WTC11 (cell line): ENCODE results near the gene NAA40. TPM values are rescaled to one million over a fixed set of nuclear protein-coding genes. Genes with fewer than 3 reads are reported as not detected.
A peak's percentile ranks its signal among the peaks of the same experiment; 100 is the strongest.

ENCODE experiments used
- ATAC-seq: fragments of 200-7000 bp; cut with Tn5 transposase; 2 replicates; pipeline ENCODE4 v1.10.0; 2021; ENCODE audit warnings: mild to moderate bottlenecking, moderate library complexity
- CTCF ChIA-PET: fragments of 300-600 bp; sonication (Branson Sonifier 250); formaldehyde crosslinking; loops from one replicate; lab custom pipeline; 2021; ENCODE audit warnings: antibody characterized with exemption; lab: Charles Lee
- POLR2A ChIA-PET: fragments of 350-600 bp; sonication (Branson Sonifier 250); formaldehyde crosslinking; loops from one replicate; lab custom pipeline; 2021; ENCODE audit warnings: antibody characterized with exemption; lab: Charles Lee
- DNase-seq: peaks from one replicate; pipeline ENCODE4 v3.0.0; 2021; ENCODE audit warnings: low spot score
- H3K27ac Mint-ChIP-seq: 2 replicates; pipeline ENCODE4 v1.8.0; 2021; ENCODE audit warnings: mixed read lengths
- H3K27me3 Mint-ChIP-seq: 2 replicates; pipeline ENCODE4 v1.8.0; 2021; ENCODE audit warnings: low read depth, mild to moderate bottlenecking, moderate library complexity, mixed read lengths
- H3K36me3 Mint-ChIP-seq: 2 replicates; pipeline ENCODE4 v1.8.0; 2021; ENCODE audit warnings: mixed read lengths
- H3K4me1 Mint-ChIP-seq: 2 replicates; pipeline ENCODE4 v1.8.0; 2022; ENCODE audit warnings: mixed read lengths
- H3K4me3 Mint-ChIP-seq: 2 replicates; pipeline ENCODE4 v1.8.0; 2021; ENCODE audit warnings: mild to moderate bottlenecking, moderate library complexity, mixed read lengths
- H3K9me3 Mint-ChIP-seq: 2 replicates; pipeline ENCODE4 v1.8.0; 2021; ENCODE audit warnings: mixed read lengths
- AR ChIP-seq: fragments of 250-450 bp; sonication (Bioruptor Pico); IDR thresholded peaks from 2 replicates; pipeline ENCODE4 v1.9.0; 2021; ENCODE audit warnings: mild to moderate bottlenecking
- E2F5 ChIP-seq: sonication (generic); formaldehyde crosslinking; IDR thresholded peaks from 2 replicates; pipeline ENCODE4 v1.8.1; 2022; ENCODE audit warnings: mild to moderate bottlenecking, moderate library complexity, missing genetic modification reagents
- EMX1 ChIP-seq: fragments of 250-450 bp; sonication (Bioruptor Pico); IDR thresholded peaks from 2 replicates; pipeline ENCODE4 v1.8.0; 2021; ENCODE audit warnings: mild to moderate bottlenecking
- ESRRA ChIP-seq: sonication (generic); formaldehyde crosslinking; IDR thresholded peaks from 2 replicates; pipeline ENCODE4 v1.8.1; 2022; ENCODE audit warnings: mild to moderate bottlenecking, missing genetic modification reagents, borderline replicate concordance
- FOXK1 ChIP-seq: sonication (generic); formaldehyde crosslinking; IDR thresholded peaks from 2 replicates; pipeline ENCODE4 v1.8.0; 2022; ENCODE audit warnings: mild to moderate bottlenecking, moderate library complexity, missing genetic modification reagents
- FOXP4 ChIP-seq: sonication (generic); formaldehyde crosslinking; IDR thresholded peaks from 2 replicates; pipeline ENCODE4 v1.8.0; 2022; ENCODE audit warnings: mild to moderate bottlenecking, missing genetic modification reagents
- IRF2 ChIP-seq: sonication (generic); formaldehyde crosslinking; IDR thresholded peaks from 2 replicates; pipeline ENCODE4 v1.8.0; 2022; ENCODE audit warnings: low read depth, missing genetic modification reagents, borderline replicate concordance
- JUN ChIP-seq: sonication (generic); formaldehyde crosslinking; IDR thresholded peaks from 2 replicates; pipeline ENCODE4 v1.8.0; 2023; ENCODE audit warnings: mild to moderate bottlenecking, missing genetic modification reagents
- MAX ChIP-seq: sonication (generic); formaldehyde crosslinking; IDR thresholded peaks from 2 replicates; pipeline ENCODE4 v1.8.0; 2022; ENCODE audit warnings: mild to moderate bottlenecking, missing genetic modification reagents
- NR3C1 ChIP-seq: sonication (generic); formaldehyde crosslinking; conservative IDR thresholded peaks from 2 replicates; pipeline ENCODE4 v1.8.1; 2023; ENCODE audit warnings: low read depth, mild to moderate bottlenecking, missing genetic modification reagents
- PRDM15 ChIP-seq: sonication (generic); formaldehyde crosslinking; IDR thresholded peaks from 2 replicates; pipeline ENCODE4 v1.8.0; 2022; ENCODE audit warnings: missing genetic modification reagents
- SMAD3 ChIP-seq: sonication (generic); formaldehyde crosslinking; IDR thresholded peaks from 2 replicates; pipeline ENCODE4 v1.8.0; 2022; ENCODE audit warnings: missing genetic modification reagents, mild to moderate bottlenecking, borderline replicate concordance
- SOX15 ChIP-seq: fragments of 250-450 bp; sonication (Bioruptor Pico); IDR thresholded peaks from 2 replicates; pipeline ENCODE4 v1.9.0; 2021; ENCODE audit warnings: mild to moderate bottlenecking
- SP1 ChIP-seq: sonication (generic); formaldehyde crosslinking; conservative IDR thresholded peaks from 2 replicates; pipeline ENCODE4 v1.8.1; 2022; ENCODE audit warnings: missing genetic modification reagents
- TCF7 ChIP-seq: sonication (generic); formaldehyde crosslinking; IDR thresholded peaks from 2 replicates; pipeline ENCODE4 v1.8.0; 2022; ENCODE audit warnings: mild to moderate bottlenecking, low read depth, missing genetic modification reagents, moderate library complexity
- TP53 ChIP-seq: sonication (generic); formaldehyde crosslinking; IDR thresholded peaks from 2 replicates; pipeline ENCODE4 v1.8.1; 2023; ENCODE audit warnings: mild to moderate bottlenecking, missing genetic modification reagents
- USF1 ChIP-seq: sonication (generic); formaldehyde crosslinking; IDR thresholded peaks from 2 replicates; pipeline ENCODE4 v1.8.0; 2022; ENCODE audit warnings: mild to moderate bottlenecking, missing genetic modification reagents
- ZNF121 ChIP-seq: sonication (generic); formaldehyde crosslinking; IDR thresholded peaks from 2 replicates; pipeline ENCODE4 v1.8.0; 2023; ENCODE audit warnings: missing genetic modification reagents
- ZNF317 ChIP-seq: sonication (generic); formaldehyde crosslinking; IDR thresholded peaks from 2 replicates; pipeline ENCODE4 v1.8.1; 2023; ENCODE audit warnings: low read depth, mild to moderate bottlenecking, moderate library complexity, missing genetic modification reagents, borderline replicate concordance
- ZNF423 ChIP-seq: fragments of 250-450 bp; sonication (Bioruptor Pico); IDR thresholded peaks from 2 replicates; pipeline ENCODE4 v2.1.2; 2022; ENCODE audit warnings: mild to moderate bottlenecking, moderate library complexity
- ZNF512 ChIP-seq: sonication (generic); formaldehyde crosslinking; IDR thresholded peaks from 2 replicates; pipeline ENCODE4 v1.8.1; 2022; ENCODE audit warnings: missing genetic modification reagents, borderline replicate concordance
- total RNA-seq: library from RNA; stranded (reverse); gene quantifications from 3 replicates; pipeline ENCODE4 v1.2.3, GENCODE V29; 2021

The NAA40 gene
- total RNA-seq, 1 experiment from 2014 or later, result 31.8 TPM

GRCh38 chr11:63920126-63920938 lies 18.5 kb upstream of the NAA40 start:
- TF ChIP-seq SP1 (CRISPR knock-in tag) (peak; percentile 55; the same call in 1 of the 2 replicates), ESRRA (peak; percentile 97), E2F5 (CRISPR knock-in tag) (0 out of 2 replicates have a peak, but pooled peaks have one; percentile 61), ZNF121 (CRISPR knock-in tag) (peak; percentile 89), NR3C1 (CRISPR knock-in tag) (0 out of 2 replicates have a peak, but pooled peaks have one; percentile 29), PRDM15 (CRISPR knock-in tag) (peak; percentile 46), FOXP4 (CRISPR knock-in tag) (no peak; the same call in 1 of the 2 replicates), MAX (CRISPR knock-in tag) (peak; percentile 77), SOX15 (CRISPR knock-in tag) (no peak), FOXK1 (CRISPR knock-in tag) (peak; percentile 46; the same call in 1 of the 2 replicates), EMX1 (CRISPR knock-in tag) (no peak; the same call in 1 of the 2 replicates), SMAD3 (CRISPR knock-in tag) (0 out of 2 replicates have a peak, but pooled peaks have one; percentile 72)
- ATAC-seq, result peak; percentile 20
- POLR2A ChIA-PET, result interaction anchor here (0.7 to 4.2 kb wide), 13 partner anchors 9 to 429 kb away, joined by 3 to 24 read pairs (median 4); partner anchors contain the start of genes COX8A, MARK2, PLAAT5 and PPP1R14B
- peak overlapping the region; percentile 95 for H3K27ac Mint-ChIP-seq
- peak overlapping the region; percentile 77 for H3K4me3 Mint-ChIP-seq
- CTCF ChIA-PET, result interaction anchor here (0.5 to 6.6 kb wide), 38 partner anchors 9 to 1193 kb away, joined by 3 to 103 read pairs (median 4); partner anchors contain the start of genes COX8A, FKBP2, FLRT1 and HNRNPUL2
- H3K4me1 Mint-ChIP-seq, result peaks cover 15% of the 10 kb centered on the region
- H3K36me3 Mint-ChIP-seq, result no peaks in the 10 kb centered on the region
- H3K9me3 Mint-ChIP-seq, result no peaks in the 10 kb centered on the region; the same call in none of the 2 replicates
- peaks cover 23% of the 10 kb centered on the region for H3K27me3 Mint-ChIP-seq
- DNase-seq, result peak; percentile 83

- no peaks in the 10 kb centered on the region; the same call in none of the 2 replicates for H3K9me3 Mint-ChIP-seq
- ChIA-PET CTCF (interaction anchor here (0.5 to 6.6 kb wide), 30 partner anchors 9 to 1193 kb away, joined by 3 to 103 read pairs (median 4); partner anchors contain the start of genes COX8A, FLRT1, HNRNPUL2 and MARK2), POLR2A (interaction anchor here (0.5 to 4.2 kb wide), 5 partner anchors 11 to 144 kb away, joined by 3 to 24 read pairs (median 9); no protein-coding TSS in a partner anchor)
- peak; percentile 91 for DNase-seq
- H3K27ac Mint-ChIP-seq, result no peak overlapping the region; the same call in 1 of the 2 replicates
- ATAC-seq, result peak; percentile 2
- H3K27me3 Mint-ChIP-seq, result peaks cover 28% of the 10 kb centered on the region
- peaks cover 15% of the 10 kb centered on the region for H3K4me1 Mint-ChIP-seq
- H3K36me3 Mint-ChIP-seq, result no peaks in the 10 kb centered on the region
- peak overlapping the region; percentile 77 for H3K4me3 Mint-ChIP-seq
- TF ChIP-seq TP53 (CRISPR knock-in tag) (no peak), ZNF317 (no peak), JUN (no peak), ZNF423 (CRISPR knock-in tag) (no peak), USF1 (CRISPR knock-in tag) (no peak), IRF2 (no peak), ZNF512 (CRISPR knock-in tag) (no peak), AR (CRISPR knock-in tag) (no peak), TCF7 (CRISPR knock-in tag) (no peak)
Measured at GRCh38 chr11:63920939-63921417, 17.8 kb upstream of the NAA40 start.
